IPS-15b (cell line): ENCODE data around the gene BUB1.
"Not testable (repeated sequence)": the region's sequence is repeated elsewhere in the genome, so short reads cannot be mapped to it uniquely, and the experiment has no call there.

ENCODE experiments used
- H3K27me3 ChIP-seq: one replicate; pipeline ENCODE4 v1.6.1; 2013; ENCODE audit warnings: low read length; ENCODE audit not compliant: control insufficient read depth, insufficient read depth
- H3K36me3 ChIP-seq: one replicate; pipeline ENCODE4 v1.6.1; 2013; ENCODE audit warnings: low read length; ENCODE audit not compliant: control insufficient read depth, insufficient read depth
- H3K4me1 ChIP-seq: one replicate; pipeline ENCODE4 v1.6.1; 2013; ENCODE audit warnings: mild to moderate bottlenecking, low read length; ENCODE audit not compliant: control insufficient read depth, insufficient read depth
- H3K4me3 ChIP-seq: one replicate; pipeline ENCODE4 v1.5.1; 2013; ENCODE audit warnings: low read depth, low read length
- H3K9ac ChIP-seq: one replicate; pipeline ENCODE4 v1.6.1; 2013; ENCODE audit warnings: low read depth, mild to moderate bottlenecking, low read length
- H3K9me3 ChIP-seq: one replicate; pipeline ENCODE4 v1.6.1; 2013; ENCODE audit warnings: mild to moderate bottlenecking, low read length; ENCODE audit not compliant: control insufficient read depth, insufficient read depth

BUB1 gene

GRCh38 chr2:110687775-110688484 is 10.1 kb upstream of the BUB1 start:
- H3K4me3 ChIP-seq = peak overlapping the region; percentile 36
- not testable (repeated sequence) for H3K27me3 ChIP-seq

GRCh38 chr2:110682872-110683271 is 5.0 kb upstream of the BUB1 start:
- Histone ChIP-seq H3K9me3 (no peaks in the 10 kb centered on the region), H3K4me3 (no peak overlapping the region), H3K9ac (no peak overlapping the region), H3K36me3 (no peaks in the 10 kb centered on the region), H3K27me3 (no peaks in the 10 kb centered on the region), H3K4me1 (peaks cover 18% of the 10 kb centered on the region)

More at GRCh38 chr2:110687775-110688484, 10.1 kb upstream of the BUB1 start:
- not testable (repeated sequence) for H3K9me3 ChIP-seq, H3K36me3 ChIP-seq
- Histone ChIP-seq H3K9ac (peak overlapping the region; percentile 67), H3K4me1 (peaks cover 21% of the 10 kb centered on the region)

- no peaks in the 10 kb centered on the region for H3K36me3 ChIP-seq
- H3K27me3 ChIP-seq = no peaks in the 10 kb centered on the region
- no peak overlapping the region for H3K4me3 ChIP-seq
- H3K4me1 ChIP-seq = peaks cover 15% of the 10 kb centered on the region
- no peak overlapping the region for H3K9ac ChIP-seq
- H3K9me3 ChIP-seq = no peaks in the 10 kb centered on the region
Measured at GRCh38 chr2:110682267-110682666, 4.4 kb upstream of the BUB1 start.

- Histone ChIP-seq H3K9me3 (no peaks in the 10 kb centered on the region), H3K9ac (no peak overlapping the region), H3K4me3 (no peak overlapping the region), H3K4me1 (peaks cover 10% of the 10 kb centered on the region), H3K36me3 (no peaks in the 10 kb centered on the region), H3K27me3 (no peaks in the 10 kb centered on the region)
Measured at GRCh38 chr2:110680709-110681108, 2.8 kb upstream of the BUB1 start.

GRCh38 chr2:110679865-110680264 is 2.0 kb upstream of the BUB1 start:
- Histone ChIP-seq H3K27me3 (no peaks in the 10 kb centered on the region), H3K4me1 (peaks cover 11% of the 10 kb centered on the region), H3K9ac (no peak overlapping the region), H3K36me3 (no peaks in the 10 kb centered on the region), H3K4me3 (no peak overlapping the region), H3K9me3 (no peaks in the 10 kb centered on the region)

GRCh38 chr2:110679337-110679707 is 1.5 kb upstream of the BUB1 start:
- no peak overlapping the region for H3K4me3 ChIP-seq

GRCh38 chr2:110678457-110679336 is 834 bp upstream of the BUB1 start:
- Histone ChIP-seq H3K4me3 (peak overlapping the region; percentile 90), H3K36me3 (no peaks in the 10 kb centered on the region), H3K4me1 (peaks cover 16% of the 10 kb centered on the region)

More at GRCh38 chr2:110679337-110679707, 1.5 kb upstream of the BUB1 start:
- Histone ChIP-seq H3K4me1 (peaks cover 14% of the 10 kb centered on the region), H3K27me3 (no peaks in the 10 kb centered on the region), H3K36me3 (no peaks in the 10 kb centered on the region), H3K9me3 (no peaks in the 10 kb centered on the region), H3K9ac (no peak overlapping the region)

GRCh38 chr2:110677080-110677479 is 783 bp downstream of the BUB1 start:
- Histone ChIP-seq H3K9me3 (no peaks in the 10 kb centered on the region), H3K9ac (peak overlapping the region; percentile 74), H3K36me3 (peaks cover 12% of the 10 kb centered on the region), H3K27me3 (no peaks in the 10 kb centered on the region), H3K4me1 (peaks cover 14% of the 10 kb centered on the region), H3K4me3 (peak overlapping the region; percentile 90)

More at GRCh38 chr2:110678457-110679336, 834 bp upstream of the BUB1 start:
- H3K27me3 ChIP-seq = no peaks in the 10 kb centered on the region
- peak overlapping the region; percentile 94 for H3K9ac ChIP-seq
- no peaks in the 10 kb centered on the region for H3K9me3 ChIP-seq

GRCh38 chr2:110675679-110676078 is 2.2 kb downstream of the BUB1 start:
- Histone ChIP-seq H3K9ac (no peak overlapping the region), H3K4me3 (peak overlapping the region; percentile 10), H3K36me3 (peaks cover 15% of the 10 kb centered on the region), H3K27me3 (no peaks in the 10 kb centered on the region), H3K4me1 (peaks cover 14% of the 10 kb centered on the region), H3K9me3 (no peaks in the 10 kb centered on the region)

- Histone ChIP-seq H3K4me3 (peak overlapping the region; percentile 23), H3K9me3 (no peaks in the 10 kb centered on the region), H3K36me3 (peaks cover 20% of the 10 kb centered on the region), H3K27me3 (no peaks in the 10 kb centered on the region), H3K4me1 (peaks cover 14% of the 10 kb centered on the region), H3K9ac (no peak overlapping the region)
Measured at GRCh38 chr2:110674620-110675555, 3.0 kb downstream of the BUB1 start.

GRCh38 chr2:110673201-110673600 is 4.7 kb downstream of the BUB1 start:
- H3K36me3 ChIP-seq = peaks cover 33% of the 10 kb centered on the region

More at GRCh38 chr2:110673201-110673600, 4.7 kb downstream of the BUB1 start:
- Histone ChIP-seq H3K9me3 (no peaks in the 10 kb centered on the region), H3K4me3 (no peak overlapping the region), H3K4me1 (peaks cover 8% of the 10 kb centered on the region), H3K9ac (no peak overlapping the region), H3K27me3 (no peaks in the 10 kb centered on the region)
